GM19324 (cell line): Measurements from ENCODE around the gene RBCK1.
A peak's percentile ranks its signal among the peaks of the same experiment; 100 is the strongest.
"Not testable (repeated sequence)": the region's sequence is repeated elsewhere in the genome, so short reads cannot be mapped to it uniquely, and the experiment has no call there.

Experiments
- ATAC-seq: cut with Tn5 transposase; IDR thresholded peaks from one replicate; pipeline ENCODE4 v1.9.1; 2021; ENCODE audit warnings: mild to moderate bottlenecking, moderate library complexity; ENCODE audit not compliant: unreplicated experiment, low FRiP score

RBCK1 gene

DNA sequence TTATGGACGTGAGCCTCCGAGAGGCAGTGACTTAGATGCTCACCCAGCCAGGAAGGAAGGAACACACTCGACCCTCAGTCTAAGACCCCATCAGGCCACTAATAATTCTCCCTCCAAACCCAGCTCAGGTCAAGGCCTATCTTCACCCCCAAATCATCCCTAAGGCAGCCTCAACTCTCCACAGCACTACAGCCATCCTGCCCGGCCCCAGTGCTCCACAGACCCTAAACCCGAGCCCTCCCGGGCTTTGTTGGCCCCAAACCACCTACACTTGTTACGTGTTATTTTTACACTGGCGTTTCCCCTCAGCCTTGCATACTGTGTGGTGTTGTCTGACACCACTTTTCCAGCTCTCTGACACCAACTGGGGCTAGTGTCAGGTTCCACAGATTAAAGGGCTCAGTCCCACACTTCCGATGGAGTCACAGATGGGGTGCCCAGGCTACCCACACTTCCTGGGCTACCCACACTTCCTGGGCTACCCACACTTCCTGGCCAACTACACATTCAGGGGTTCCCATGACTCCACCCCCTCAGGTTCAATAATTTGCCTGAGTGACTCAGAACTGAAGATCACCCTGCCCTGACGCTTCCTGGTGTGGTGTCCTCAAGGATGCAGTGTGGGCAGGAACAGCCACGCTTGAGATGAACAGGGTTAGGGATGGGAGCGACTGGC is 25.3 kb downstream of the RBCK1 start:
- peak; percentile 49 for ATAC-seq

- ATAC-seq = no peak
Observed at GRCh38 chr20:434221-434620, 26.1 kb downstream of the RBCK1 start.

DNA sequence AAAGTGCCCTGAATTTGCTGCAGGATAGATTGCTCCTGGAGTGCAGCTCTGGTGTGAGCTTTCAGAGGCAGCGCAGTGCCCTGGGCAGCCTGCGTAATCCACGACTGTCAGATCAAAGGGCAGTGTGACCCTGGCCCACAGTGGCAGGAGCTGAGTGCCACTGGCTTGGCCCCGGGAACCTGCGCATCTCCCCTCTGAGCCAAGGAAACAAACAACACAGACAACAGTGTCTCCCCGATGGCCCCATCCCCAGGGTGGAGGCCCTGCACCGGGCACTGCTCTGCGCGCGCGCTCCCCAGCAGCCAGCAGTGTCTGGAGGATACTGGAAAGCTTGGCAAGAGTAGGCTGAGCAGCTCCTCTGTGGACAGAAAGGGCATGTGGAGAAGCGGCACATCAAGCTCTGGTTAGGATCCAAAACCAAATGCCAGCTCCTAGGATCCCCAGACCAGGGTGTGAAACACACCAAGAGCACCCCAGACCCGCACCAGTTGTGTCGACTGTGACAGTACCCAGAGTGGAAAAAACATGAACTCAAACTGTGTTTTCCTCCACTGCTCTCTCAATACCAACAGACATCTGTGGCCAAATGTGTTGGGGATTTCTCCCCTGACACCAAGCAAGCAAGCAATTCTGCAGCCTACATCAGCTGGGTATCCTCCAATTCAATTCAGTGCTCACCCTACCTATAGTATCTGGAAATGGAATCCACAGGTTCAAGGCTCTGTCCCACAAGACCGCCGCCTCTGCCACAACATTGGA is 26.7 kb downstream of the RBCK1 start:
- ATAC-seq = no peak

- ATAC-seq = no peak
Observed at GRCh38 chr20:435558-435957, 27.5 kb downstream of the RBCK1 start.

DNA sequence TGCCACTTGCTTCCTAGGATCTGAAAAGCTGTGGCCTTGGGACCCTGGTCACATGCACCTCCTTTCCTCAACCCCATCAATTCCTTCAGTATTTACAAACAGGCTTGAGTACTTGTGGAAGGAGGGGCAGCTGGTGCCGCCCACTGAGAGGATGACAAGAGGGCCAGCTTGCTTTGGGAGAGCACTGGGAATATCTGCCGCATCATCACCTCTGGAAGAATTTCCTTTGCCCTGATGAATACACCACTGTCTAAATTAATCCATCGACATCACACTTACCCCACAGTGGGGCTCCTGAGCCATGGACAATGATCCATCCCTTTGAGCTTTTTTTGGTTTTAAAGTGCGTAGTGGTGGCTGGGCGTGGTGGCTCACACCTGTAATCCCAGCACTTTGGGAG is 28.4 kb downstream of the RBCK1 start:
- ATAC-seq = no peak

DNA sequence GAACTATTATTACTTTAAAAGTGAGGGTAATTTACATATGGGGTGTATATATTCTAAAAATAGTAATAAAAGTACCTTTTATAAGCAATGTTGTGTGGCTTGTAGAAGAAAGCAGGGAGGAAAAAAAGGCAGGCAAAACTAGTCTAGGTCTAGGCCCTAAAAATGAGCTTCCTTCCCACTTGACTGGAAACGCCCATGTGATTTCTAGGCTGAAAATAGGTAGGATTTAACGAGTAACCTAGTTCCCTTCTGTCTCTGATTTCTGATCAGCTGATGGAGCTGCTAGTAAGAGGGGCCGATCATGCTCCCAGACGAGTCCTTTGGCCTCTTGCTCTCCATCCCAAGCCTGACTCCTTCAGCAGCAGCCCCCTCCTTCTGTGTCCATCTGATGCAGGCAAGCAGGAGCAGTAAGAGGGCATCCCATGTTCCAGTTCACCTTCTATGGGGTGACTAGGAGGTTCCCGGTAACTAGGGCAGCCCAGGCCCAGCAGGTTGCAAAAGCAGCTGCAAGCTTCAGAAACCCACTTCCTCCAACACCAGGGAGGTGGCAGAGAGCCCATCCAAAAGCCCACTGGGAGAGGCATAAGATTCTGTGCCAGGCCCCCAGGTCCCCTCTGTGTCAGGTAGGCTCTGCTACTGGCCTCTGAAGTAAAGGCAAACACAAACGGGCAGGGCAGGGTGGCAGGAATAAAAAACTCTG is 29.8 kb downstream of the RBCK1 start:
- ATAC-seq = no peak

- ATAC-seq = no peak
Observed at GRCh38 chr20:438571-439469, 30.7 kb downstream of the RBCK1 start.

GRCh38 chr20:440148-440547 is 32.0 kb downstream of the RBCK1 start:
- ATAC-seq = no peak

- no peak for ATAC-seq
Observed at GRCh38 chr20:440636-441035, 32.5 kb downstream of the RBCK1 start.

DNA sequence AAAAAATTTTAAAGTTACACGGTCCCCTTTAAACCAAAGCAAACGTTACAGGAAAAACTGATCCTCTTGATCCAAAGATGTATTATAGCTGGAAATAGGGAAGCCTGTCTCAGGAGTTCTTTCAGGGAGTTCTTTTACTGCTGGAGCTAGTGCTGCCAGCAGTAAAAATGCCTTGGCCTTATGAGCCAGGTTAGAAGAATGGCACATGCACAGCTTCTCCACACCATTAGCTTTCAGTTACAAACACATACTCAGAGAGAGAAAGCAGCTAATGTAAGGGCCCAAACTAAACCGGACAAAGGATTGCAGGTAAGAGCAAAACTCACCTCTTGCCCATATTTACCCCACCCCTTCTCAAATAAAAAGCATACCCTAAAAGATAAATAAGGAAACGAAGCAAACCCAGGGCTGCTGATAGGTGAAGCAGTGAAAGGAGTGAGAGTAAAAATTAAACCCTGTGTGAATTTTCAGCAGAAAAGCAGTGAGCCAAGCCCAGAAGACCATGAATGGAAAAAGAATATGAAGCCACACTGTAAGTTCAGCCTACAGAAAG is 35.2 kb downstream of the RBCK1 start:
- ATAC-seq = no peak

- ATAC-seq = no peak
Observed at GRCh38 chr20:444117-444516, 36.0 kb downstream of the RBCK1 start.

- no peak for ATAC-seq
Observed at GRCh38 chr20:444862-445426, 36.8 kb downstream of the RBCK1 start.

DNA sequence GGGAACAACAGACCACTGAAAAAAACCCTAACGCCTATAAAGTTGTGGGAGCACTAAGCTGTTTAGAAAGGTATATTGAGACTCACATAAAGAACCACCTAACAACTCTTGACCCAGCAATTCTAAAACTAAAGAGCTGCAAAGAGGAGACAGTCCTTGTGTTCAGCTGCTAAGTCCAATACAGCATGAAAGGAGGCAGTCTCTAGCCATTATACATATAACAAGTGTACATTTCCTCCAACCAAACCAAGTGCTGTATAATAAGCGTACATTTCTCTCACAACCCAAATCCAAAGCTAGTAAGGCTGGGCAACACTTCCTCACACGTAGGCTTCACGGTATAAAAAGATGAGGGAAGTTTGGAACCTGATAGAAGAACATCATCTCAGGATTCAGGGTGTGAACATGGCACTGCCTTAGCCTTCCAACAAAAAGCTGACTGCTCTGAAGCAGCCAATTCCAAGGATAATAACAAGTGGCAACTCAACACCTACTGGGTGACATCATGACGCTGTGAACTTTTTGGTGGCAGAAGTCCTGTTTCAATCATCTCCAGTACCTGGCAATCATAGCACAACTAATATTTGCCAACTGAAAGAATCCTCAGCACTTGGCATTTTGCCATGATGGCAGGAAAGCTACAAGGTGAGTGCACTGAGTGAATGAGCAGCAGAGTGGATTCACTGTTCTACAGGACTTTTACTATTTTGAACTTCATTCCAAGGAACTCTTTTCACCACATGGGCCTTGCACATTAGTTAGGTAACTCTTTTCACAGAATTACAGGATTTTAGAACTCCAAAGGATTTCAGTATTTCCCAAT is 37.6 kb downstream of the RBCK1 start:
- ATAC-seq = no peak

- ATAC-seq = not testable (repeated sequence)
Observed at GRCh38 chr20:452021-452420, 43.9 kb downstream of the RBCK1 start.

- ATAC-seq = no peak
Observed at GRCh38 chr20:454951-455350, 46.9 kb downstream of the RBCK1 start.

DNA sequence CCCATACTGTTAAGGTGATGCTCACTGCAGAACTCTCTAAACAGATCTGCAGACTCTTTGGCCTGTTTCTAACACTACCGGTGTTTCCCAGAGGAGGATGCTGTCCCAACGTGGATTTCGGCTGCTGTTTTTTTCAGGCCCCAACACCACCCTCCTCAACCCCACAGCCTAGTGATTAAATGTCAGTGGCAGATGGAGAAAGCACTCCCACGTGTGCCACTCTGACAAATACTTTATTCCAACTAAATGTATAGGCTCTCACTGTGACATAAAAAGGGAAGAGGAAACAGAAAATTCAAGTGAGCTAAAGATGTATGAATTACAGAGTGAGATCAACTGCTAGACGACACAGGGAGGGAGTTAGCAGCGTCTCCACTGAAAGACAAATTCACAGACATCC is 50.7 kb downstream of the RBCK1 start:
- ATAC-seq = no peak

GRCh38 chr20:460180-460579 is 52.1 kb downstream of the RBCK1 start:
- ATAC-seq = no peak

DNA sequence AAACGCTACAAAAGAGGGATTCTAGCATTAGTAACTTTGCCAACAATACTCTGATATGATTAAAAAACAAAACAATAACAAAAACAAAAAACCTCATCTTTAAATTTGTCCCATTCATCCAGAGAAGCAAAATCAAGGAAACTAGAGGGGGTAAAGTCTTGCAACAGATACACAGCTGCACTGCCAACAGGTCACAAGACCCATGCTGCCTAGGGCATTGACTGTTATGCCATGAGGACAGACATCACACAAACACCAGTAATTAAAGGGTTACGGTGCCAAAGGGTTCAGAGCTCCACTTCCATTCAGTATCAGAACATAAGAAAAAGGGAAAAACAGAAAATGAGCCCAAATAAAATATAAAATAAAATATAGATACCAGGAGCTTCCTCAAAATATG is 52.6 kb downstream of the RBCK1 start:
- no peak for ATAC-seq
